ENCODE measurements around the gene ETS2. TPM values are rescaled to one million over a fixed set of nuclear protein-coding genes. Genes with fewer than 3 reads are reported as not detected.
A peak's percentile ranks its signal among the peaks of the same experiment; 100 is the strongest.

Gene ETS2
- total RNA-seq, 1 experiment from 2014 or later = 20.8 TPM

DNA sequence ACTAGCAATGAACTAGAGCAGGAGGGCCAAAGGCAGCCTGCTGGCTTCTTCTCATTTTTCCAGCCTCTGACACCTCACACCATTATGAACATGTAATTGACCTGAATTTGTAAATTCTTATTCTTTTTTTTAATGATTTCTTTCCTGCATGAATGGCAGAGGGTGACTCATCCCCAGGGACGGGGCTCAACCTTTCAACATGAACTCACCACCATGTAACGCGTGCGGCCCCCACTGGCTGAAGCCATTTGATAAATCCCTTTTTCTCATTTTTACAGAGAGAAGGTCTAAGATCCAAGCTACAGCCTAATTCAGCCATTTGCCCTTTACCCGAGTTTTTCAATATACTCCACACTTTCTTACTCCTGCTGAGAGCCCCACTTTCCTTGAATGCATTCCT, 9.3 kb upstream of the ETS2 start:
- DNase-seq (ENCODE audit: low read depth) = peak; percentile 85
- in situ Hi-C loops (cut with HindIII; ENCODE audit: low pct_unique_long_range_greater_than_20kb, low sequenced_read_pairs) = no loop called here

DNA sequence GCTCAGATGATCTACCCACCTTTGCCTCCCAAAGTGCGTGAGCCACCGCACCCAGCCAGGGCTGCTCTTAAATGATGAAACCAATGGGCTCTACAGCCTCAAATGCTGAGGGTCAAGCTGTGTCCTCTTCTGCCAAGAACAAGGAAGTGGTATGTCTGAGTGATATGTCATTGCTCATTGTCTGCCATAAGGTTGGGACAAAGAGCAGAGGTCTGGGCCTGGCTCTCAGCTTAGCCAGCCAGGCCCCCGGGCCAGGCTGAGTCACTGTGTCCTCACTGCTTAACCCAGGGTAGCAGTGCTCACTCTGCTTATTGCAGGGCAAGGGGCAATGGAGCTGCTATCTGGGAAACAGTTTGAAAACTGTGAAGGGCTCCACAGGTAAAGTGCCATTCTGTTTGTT, 8.3 kb upstream of the ETS2 start:
- in situ Hi-C loops (cut with HindIII; ENCODE audit: low pct_unique_long_range_greater_than_20kb, low sequenced_read_pairs) = no loop called here
- DNase-seq (ENCODE audit: low read depth) = peak; percentile 73

DNA sequence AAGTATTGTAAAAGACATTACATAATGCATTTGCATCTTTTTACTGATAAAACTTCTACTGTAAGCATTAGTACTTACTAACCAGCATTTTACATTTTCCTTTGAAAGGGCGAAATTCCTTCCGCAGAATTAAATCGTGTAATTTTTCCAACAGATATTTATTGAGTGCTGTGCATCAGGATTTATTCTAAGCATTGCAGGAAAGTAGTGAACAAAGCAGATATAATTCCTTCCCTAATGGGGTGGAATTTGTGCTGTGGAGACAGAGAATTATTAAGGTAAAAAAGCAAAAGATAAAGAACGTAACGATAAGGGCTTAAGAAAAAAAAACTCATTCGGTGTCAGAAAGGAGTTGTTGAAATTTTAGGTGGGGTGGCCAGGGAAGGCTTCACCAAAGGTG, 7.6 kb upstream of the ETS2 start:
- no peak for DNase-seq (ENCODE audit: low read depth)
- in situ Hi-C loops (cut with HindIII; ENCODE audit: low pct_unique_long_range_greater_than_20kb, low sequenced_read_pairs) = no loop called here

DNA sequence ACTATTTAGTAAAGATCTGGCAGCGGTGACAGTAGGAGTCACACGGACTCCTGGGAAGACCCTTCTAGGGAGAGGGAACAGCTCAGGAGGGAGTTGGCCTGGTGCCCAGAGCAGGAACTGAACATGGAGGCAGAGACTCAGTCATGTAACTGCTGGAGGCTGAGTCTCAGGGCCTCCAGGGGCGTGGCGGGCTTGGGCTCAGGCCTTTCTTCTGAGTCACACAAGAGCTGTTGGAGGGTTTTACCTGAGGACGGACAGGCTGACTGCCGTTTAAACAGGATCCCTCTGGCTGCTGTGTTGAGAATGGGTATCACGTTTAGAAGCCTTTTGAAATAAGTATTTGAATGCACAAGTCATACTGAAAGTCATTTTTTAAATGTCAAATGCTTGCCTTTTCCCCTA, 7.2 kb upstream of the ETS2 start:
- in situ Hi-C loops (cut with HindIII; ENCODE audit: low pct_unique_long_range_greater_than_20kb, low sequenced_read_pairs) = no loop called here
- peak; percentile 89 for DNase-seq (ENCODE audit: low read depth)

DNA sequence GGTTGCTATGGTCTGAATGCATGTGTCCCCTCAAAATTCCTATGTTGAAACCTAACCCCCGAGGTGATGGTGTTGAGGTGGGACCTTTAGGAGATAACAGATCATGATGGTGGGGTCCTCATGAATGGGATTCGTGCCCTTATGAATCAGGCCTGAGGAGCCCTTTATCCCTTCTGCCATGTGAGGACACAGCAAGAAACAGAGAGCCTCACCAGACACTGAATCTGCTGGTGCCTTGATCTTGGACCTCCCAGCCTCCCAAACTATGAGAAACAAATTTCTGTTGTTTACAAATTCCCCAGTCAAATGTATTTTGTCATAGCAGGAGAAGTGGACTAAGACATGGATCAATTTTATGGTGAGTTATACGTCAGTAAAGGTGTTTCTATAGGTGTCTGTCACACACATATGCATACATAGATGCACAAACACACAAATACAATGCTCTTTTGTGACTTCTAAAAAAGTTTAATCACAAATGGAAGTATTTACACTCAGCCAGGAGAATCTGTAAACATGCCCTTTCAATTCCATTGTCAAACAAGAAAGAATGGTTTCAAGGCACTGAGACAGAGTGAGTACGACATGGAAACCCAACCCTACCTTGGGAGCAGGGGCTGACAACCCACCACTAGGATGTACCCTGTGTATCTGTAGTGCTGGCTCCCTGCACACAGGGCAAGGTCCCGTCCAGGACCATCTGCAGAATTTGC, 5.5 kb upstream of the ETS2 start:
- DNase-seq (ENCODE audit: low read depth) = no peak
- in situ Hi-C loops (cut with HindIII; ENCODE audit: low pct_unique_long_range_greater_than_20kb, low sequenced_read_pairs) = no loop called here

DNA sequence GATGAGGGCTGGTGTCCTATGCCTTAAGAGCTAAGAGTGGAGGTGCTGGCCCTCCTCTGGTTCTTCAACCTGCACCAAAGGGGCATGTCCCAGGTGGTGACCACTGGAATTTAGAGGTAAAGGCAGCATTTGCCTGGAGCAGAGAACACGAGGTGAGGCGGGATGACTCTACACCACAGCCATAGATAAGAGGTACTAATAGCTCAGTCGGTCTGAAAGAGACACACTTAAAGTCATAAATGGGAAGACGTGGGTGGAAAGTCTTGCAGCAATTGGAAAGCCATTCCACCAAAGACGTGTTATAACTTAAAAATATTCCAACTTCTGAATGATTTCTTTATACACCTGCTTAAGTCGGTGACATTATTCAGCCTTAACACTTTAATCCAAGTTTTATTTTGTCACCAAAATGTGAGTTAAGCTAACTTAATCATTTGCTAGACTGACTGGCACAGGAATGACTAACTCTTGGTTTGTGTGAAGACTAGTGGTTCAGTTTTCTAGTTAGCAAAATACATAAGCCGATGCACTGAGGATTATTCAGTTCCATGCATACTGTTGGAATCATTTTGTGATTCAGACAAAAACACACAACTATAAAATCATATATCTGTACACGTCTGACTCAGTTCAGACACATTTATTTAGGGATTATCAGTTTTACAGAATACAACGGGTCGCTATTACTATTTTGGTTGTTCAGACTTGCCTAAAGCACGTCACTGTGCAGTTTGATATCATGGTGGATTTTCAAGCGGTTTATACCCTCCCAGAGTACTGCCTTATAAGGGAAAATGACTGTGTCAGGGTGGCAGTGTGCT, 4.6 kb upstream of the ETS2 start:
- no peak for DNase-seq (ENCODE audit: low read depth)
- in situ Hi-C loops (cut with HindIII; ENCODE audit: low pct_unique_long_range_greater_than_20kb, low sequenced_read_pairs) = no loop called here

DNA sequence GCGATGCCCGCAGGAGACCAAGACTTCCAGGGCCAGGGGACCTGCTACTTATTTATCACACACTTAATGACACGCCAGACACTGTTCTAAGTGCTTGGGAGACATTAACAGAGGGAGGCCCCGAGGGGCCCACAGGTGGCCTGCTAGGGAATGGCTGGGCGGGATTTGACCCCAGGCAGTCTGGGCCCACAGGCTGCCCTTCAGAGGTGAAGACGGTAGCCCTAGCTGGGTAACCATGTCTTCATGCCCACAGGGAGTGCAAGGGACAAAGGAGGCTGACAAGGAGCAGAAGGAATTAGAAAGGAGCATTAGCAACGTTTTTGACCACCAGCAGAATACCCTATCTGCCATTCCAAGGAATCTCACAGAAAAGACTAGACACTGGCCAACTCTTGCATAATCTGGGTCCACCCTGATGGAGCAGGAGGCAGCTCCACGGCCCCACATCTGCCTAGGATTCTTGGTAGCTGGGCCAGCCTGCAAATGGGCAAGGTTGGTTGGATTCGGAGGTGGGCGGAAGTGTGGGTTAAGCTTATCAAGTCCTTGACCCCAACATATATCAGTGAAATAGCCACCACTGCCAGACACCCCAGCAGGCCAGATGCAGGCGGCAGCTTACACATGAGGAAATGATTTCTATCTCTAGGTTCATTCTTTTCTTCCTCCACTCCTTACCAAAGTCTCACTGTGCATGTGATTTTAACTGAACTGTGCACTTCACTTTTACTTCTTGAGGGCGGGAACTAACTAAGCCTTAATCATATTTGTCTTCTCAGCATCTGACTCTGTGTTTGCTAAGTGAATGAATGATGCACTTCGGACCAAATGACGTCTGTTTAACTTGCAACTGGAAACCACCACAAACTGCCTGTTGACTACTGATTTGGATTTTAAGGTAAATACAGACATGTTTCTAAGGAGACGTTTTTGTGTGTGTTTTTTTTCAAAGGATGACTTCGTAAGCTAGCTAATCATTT, 3.4 kb upstream of the ETS2 start:
- peak; percentile 80 for DNase-seq (ENCODE audit: low read depth)

DNA sequence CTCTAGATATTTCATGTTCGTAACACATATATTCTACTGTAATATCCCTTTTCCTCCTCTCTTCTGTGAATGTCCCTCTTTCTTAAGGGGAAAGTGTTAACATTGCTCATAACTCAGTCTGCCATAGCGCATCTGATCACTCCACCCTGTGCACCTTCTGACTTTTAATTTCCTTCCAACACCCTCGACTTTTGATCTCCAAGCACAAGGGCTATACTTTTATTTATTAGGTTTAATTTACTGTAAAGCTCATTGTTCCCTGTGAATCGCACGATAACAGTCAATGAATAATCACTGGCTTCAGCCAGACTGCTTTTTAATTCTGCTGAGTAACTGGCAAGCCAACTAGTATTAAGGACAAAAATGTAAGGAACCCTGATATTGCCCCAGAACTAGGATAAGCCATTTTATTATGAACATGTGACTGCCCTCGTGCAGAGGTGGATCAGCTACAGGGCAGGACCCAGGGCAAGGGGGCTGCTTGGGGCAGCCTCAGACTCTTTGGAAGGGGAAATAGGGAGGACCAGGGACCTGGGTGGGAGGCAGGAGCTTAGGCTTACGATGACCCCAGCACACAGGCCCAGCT, 2.6 kb upstream of the ETS2 start:
- no peak for DNase-seq (ENCODE audit: low read depth)
- in situ Hi-C loops (cut with HindIII; ENCODE audit: low pct_unique_long_range_greater_than_20kb, low sequenced_read_pairs) = no loop called here

More for the DNA sequence above, 3.4 kb upstream of the ETS2 start:
- in situ Hi-C loops (cut with HindIII; ENCODE audit: low pct_unique_long_range_greater_than_20kb, low sequenced_read_pairs) = no loop called here

DNA sequence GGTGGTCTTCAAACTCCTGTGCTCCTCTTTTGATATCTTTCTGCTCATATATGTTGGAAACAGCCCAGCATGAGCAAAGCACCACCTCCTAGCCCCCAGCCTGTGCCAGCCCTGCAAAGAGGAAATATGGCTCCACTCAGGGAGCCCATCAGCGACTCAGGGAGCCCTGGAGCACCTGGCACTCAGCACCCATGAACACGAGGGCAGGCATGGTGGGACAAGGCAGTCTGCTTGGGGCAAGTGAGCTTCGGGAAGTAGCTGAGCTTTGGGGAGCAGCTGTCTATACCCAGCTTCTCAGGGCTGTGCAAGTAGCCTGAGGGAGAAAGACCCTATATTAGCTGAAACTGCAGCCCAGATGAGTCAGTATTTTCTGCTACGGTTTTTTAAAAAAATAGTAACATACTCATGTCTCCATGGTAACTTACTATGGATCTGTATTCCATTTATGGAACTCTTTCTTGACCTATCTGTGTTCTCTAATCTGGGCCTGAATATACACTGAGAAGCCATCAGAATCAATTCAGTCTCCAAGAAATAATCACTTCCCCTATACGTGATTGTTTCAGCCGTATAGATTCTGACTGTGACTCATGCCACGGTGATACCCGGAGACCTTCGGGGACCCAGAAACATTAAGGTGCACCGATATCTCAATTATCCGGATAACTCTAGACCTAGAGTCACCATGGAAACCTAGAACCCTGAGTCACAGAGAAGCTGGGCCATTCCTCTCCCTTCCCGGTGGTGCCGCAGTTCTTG, 1.5 kb upstream of the ETS2 start:
- in situ Hi-C loops (cut with HindIII; ENCODE audit: low pct_unique_long_range_greater_than_20kb, low sequenced_read_pairs) = no loop called here
- no peak for DNase-seq (ENCODE audit: low read depth)

DNA sequence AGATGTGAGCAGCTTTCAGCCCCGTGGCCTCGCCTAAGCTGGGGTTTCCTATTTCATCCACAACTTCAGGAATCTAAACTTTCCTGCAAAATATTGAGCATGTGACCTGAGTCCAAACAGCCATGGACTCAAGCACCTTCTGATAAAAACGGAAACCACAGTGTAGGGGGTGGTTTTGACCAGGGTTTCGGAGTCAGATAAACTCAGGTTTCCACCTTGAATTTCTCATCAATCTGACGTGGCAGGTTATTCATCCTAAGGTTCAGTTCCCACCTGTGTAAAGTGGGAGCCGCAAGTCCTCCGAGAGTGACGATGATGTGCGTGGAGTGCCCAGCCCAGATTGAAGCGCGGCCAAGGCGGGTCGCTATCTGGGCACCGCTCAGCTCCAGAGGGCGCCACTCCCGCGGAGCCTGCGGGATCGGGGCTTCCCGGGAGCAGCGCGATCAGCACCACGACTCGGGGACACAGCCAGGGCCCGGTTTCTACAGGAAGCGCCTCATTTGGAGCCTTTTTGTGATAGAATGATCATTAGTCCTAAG, 871 bp upstream of the ETS2 start:
- in situ Hi-C loops (cut with HindIII; ENCODE audit: low pct_unique_long_range_greater_than_20kb, low sequenced_read_pairs) = no loop called here
- peak; percentile 80 for DNase-seq (ENCODE audit: low read depth)

DNA sequence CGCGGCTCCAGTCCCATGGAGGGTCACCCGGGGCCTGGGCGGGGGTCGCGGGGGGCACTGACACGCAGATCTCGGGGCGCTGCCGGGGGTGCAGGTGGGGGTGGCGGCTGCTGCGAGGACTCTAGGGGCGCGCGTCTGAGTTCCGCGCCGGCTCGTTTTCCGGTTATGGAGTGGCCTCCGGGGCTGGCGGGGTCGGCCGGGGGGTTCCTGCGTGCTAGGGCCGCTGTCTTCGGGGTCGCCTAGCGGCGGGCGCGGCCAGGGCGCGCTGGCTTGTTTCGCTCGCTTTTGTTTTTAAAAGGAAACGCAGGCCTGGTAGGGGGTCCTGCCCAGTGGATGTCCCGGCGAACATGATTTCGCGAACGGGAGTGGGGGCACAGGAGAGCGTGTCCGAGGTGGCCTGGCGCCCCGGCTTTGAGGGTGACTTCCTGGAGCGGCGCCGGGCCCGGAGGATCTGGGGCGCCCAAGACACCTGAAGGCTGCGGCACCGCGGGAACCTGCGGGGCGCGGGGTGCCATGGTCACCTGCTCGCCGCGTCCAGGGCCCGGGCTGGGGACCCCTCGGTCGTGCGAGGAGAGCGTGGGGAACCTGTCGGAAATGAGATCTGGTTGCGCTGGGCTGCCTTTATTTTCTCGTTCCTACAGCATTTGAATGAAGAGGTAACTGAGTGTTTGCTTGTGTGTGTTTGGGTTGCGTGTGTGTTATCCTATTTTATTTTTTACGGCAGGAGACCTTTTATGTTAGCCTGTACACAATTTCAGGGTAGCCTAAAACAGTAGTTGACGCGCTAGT, 618 bp downstream of the ETS2 start:
- DNase-seq (ENCODE audit: low read depth) = no peak
- in situ Hi-C loops (cut with HindIII; ENCODE audit: low pct_unique_long_range_greater_than_20kb, low sequenced_read_pairs) = no loop called here

DNA sequence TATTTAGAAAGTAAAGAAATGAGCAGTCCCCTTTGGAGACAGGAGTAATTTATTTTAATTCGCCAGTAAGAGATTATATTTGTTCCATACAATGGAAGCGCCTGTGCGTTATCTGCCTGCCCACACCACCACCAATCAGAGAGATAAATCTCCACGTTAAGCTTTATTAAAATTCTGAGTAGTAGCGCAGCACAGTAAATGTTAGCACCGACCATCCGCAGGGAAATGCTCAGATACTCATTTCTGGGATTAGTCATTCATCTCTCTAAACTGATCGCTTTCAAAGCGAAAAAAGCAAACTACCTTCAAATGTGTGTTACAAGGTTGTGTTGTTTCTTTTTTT, 1.2 kb downstream of the ETS2 start:
- DNase-seq (ENCODE audit: low read depth) = no peak
- in situ Hi-C loops (cut with HindIII; ENCODE audit: low pct_unique_long_range_greater_than_20kb, low sequenced_read_pairs) = no loop called here

DNA sequence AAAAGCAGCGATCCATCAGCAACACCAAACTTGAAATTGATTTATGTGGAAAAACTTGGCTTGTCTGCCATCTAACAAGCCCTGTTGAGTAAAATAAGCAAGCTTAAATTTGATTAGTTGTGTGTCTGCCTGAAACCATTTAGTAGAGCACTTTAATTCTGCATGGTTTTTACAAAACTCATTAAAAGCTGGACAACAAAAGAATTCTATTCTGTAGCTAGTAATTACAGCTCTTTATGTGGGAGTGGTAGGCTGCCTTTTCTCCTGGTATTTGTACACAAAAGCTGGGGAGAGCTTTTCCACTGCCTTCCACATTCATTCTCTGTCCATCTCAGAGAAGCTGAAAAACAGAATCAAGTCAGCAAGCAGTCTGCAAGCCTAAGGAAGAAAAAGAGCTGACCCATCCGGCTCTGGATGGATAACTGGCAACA, 1.7 kb downstream of the ETS2 start:
- DNase-seq (ENCODE audit: low read depth) = no peak
- in situ Hi-C loops (cut with HindIII; ENCODE audit: low pct_unique_long_range_greater_than_20kb, low sequenced_read_pairs) = no loop called here

DNA sequence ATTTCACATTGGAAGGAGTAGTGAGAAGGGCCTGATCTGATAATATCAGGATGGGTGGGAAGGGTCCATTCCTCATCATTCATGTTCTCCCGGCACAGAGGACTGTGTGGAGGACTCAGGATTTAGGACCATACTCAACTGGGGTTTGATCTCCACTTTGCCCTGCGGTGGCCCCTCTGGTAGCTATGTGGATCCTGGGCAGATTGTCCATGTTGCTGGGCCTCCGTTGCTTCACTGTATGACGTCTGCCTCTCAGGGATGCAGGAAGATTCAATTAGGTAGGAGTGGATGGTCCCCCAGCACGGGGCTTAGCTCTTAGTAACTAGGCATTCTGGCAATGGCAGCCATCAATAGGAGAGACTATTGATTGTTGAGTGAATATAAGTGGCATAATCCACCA, 2.3 kb downstream of the ETS2 start:
- DNase-seq (ENCODE audit: low read depth) = no peak
- in situ Hi-C loops (cut with HindIII; ENCODE audit: low pct_unique_long_range_greater_than_20kb, low sequenced_read_pairs) = no loop called here

DNA sequence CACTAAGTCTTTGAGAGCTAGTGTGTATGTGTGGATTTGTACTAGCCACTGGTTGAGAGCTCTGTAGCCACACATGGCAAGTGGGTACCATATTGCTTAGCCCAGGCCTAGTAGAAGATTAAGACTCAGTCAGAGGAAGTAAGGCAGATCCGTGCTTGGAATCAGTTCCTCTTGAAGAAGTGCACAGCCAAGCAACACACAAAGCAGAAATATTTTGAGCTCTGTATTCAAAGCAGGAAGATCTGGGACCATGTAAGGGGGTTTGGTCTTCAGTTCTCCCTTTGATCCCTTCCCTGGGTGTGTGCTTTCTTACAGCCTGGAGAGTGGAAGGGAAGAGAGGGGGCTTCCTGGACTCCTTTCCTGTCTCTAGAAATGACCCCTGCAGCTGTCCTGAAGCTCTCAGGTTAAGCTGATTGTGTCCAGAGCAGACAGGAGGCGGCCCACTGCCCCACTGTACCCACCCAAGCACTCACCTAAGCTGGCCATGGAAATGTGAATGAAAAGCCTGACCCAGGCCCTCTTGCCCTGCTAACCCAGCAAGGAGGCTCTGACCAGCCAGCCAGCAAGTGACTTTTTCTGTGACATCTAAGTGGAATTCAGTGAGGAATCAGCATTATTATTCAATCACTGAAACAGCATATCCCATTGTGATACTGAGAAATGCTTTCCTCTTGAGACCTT, 3.6 kb downstream of the ETS2 start:
- in situ Hi-C loops (cut with HindIII; ENCODE audit: low pct_unique_long_range_greater_than_20kb, low sequenced_read_pairs) = no loop called here
- DNase-seq (ENCODE audit: low read depth) = no peak

DNA sequence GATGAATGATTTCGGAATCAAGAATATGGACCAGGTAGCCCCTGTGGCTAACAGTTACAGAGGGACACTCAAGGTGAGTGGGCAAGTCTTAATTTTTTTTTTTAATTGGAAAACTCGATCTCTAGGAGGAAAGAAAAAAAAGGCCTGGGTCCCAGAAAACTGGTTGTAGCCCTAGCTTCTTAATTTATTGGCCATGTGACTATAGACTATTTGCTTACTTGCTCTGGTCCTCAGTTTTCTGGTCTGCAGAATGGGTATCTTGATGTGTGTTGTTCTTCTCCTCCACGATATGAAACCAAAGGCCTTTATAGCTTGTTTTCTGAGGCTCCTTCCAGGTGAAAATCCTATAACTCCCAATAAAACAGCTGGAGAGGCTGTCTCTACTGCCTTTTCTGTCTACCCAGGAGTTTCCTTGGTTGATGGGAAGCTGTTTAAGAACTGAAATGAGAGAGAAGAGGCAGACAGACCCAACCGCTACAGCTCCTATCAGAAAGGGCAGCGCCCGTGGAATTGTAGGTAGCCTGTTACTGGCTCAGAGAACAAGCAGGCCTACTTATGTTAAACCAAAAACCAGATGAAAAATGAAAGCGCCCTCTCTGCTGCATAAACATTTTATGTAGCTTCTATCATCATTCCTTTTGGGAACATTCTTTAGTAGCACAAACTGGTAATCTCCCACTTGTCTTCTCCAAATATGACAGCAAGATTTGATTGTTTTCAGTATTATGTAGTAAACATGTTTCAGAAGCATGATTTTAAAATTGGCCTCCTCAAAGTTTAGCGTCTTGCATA, 4.5 kb downstream of the ETS2 start:
- in situ Hi-C loops (cut with HindIII; ENCODE audit: low pct_unique_long_range_greater_than_20kb, low sequenced_read_pairs) = no loop called here

More for the DNA sequence above, 4.5 kb downstream of the ETS2 start:
- DNase-seq (ENCODE audit: low read depth) = no peak

All from Caki2 (cell line).